Eye (tissue), 1 donor: ENCODE results near the gene PCDH19.
A peak's percentile ranks its signal among the peaks of the same experiment; 100 is the strongest.

Source experiments
- DNase-seq: peaks from one replicate; pipeline ENCODE4 v3.0.0-alpha.2; 2015

The PCDH19 gene

GRCh38 chrX:100405424-100405823 lies 4.6 kb downstream of the PCDH19 start:
- peak; percentile 52 for DNase-seq

GRCh38 chrX:100404851-100405250 lies 5.2 kb downstream of the PCDH19 start:
- no peak for DNase-seq

GRCh38 chrX:100395781-100396180 lies 14.3 kb downstream of the PCDH19 start:
- DNase-seq: peak; percentile 62

GRCh38 chrX:100381619-100382018 lies 28.5 kb downstream of the PCDH19 start:
- no peak for DNase-seq

GRCh38 chrX:100379388-100379986 lies 30.6 kb downstream of the PCDH19 start:
- DNase-seq: peak; percentile 68

- no peak for DNase-seq
Observed at GRCh38 chrX:100377826-100378225, 32.2 kb downstream of the PCDH19 start.

- no peak for DNase-seq
Observed at GRCh38 chrX:100376576-100376975, 33.5 kb downstream of the PCDH19 start.

- DNase-seq: no peak
Observed at GRCh38 chrX:100373673-100374072, 36.4 kb downstream of the PCDH19 start.

GRCh38 chrX:100368167-100368566 lies 41.9 kb downstream of the PCDH19 start:
- no peak for DNase-seq

GRCh38 chrX:100363896-100364295 lies 46.2 kb downstream of the PCDH19 start:
- DNase-seq: peak; percentile 50

GRCh38 chrX:100358766-100359165 lies 51.3 kb downstream of the PCDH19 start:
- no peak for DNase-seq

GRCh38 chrX:100356351-100356896 lies 53.6 kb downstream of the PCDH19 start:
- no peak for DNase-seq

- peak; percentile 55 for DNase-seq
Observed at GRCh38 chrX:100355680-100356079, 54.4 kb downstream of the PCDH19 start.

GRCh38 chrX:100353326-100353725 lies 56.7 kb downstream of the PCDH19 start:
- DNase-seq: no peak

- DNase-seq: no peak
Observed at GRCh38 chrX:100350704-100351489, 59.2 kb downstream of the PCDH19 start.

- no peak for DNase-seq
Observed at GRCh38 chrX:100349391-100349790, 60.7 kb downstream of the PCDH19 start.

- DNase-seq: no peak
Observed at GRCh38 chrX:100341142-100341510, 68.9 kb downstream of the PCDH19 start.

GRCh38 chrX:100340491-100341141 lies 69.5 kb downstream of the PCDH19 start:
- peak; percentile 60 for DNase-seq

GRCh38 chrX:100328351-100328750 lies 81.7 kb downstream of the PCDH19 start:
- DNase-seq: peak; percentile 22

- no peak for DNase-seq
Observed at GRCh38 chrX:100319716-100320115, 90.4 kb downstream of the PCDH19 start.

GRCh38 chrX:100316987-100317386 lies 93.1 kb downstream of the PCDH19 start:
- DNase-seq: peak; percentile 25

- no peak for DNase-seq
Observed at GRCh38 chrX:100315566-100315965, 94.5 kb downstream of the PCDH19 start.

GRCh38 chrX:100299559-100299958 lies 110.5 kb downstream of the PCDH19 start:
- no peak for DNase-seq

- no peak for DNase-seq
Observed at GRCh38 chrX:100297728-100298127, 112.3 kb downstream of the PCDH19 start.
